Effector CD8-positive, alpha-beta T cell (primary cell): ENCODE measurements around the gene KLF17.
"Not testable (repeated sequence)": the region's sequence is repeated elsewhere in the genome, so short reads cannot be mapped to it uniquely, and the experiment has no call there.

Experiments
- DNase-seq: peaks from one replicate; lab custom pipeline; 2025; lab: John Stamatoyannopoulos, UW

The KLF17 gene

DNA sequence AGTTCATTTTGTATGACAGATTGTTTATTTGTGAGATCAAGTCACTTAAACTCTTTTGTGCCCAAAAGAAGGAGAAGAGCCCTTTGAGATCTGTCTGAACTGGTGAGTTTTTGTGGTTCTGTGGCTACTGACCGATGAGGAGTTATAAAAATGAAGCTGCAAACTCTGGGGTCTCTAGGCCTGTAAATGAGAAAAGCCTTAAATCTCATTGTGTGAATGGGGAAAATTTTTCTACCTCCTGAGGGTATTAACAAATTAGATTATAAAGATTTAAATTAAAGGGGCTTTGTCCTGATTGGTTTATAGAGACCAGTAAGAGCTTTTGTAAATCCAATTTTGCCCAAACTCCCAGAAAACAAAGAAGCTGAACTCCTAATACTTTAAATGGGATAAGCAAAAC, 9.7 kb upstream of the KLF17 start:
- DNase-seq = no peak

DNA sequence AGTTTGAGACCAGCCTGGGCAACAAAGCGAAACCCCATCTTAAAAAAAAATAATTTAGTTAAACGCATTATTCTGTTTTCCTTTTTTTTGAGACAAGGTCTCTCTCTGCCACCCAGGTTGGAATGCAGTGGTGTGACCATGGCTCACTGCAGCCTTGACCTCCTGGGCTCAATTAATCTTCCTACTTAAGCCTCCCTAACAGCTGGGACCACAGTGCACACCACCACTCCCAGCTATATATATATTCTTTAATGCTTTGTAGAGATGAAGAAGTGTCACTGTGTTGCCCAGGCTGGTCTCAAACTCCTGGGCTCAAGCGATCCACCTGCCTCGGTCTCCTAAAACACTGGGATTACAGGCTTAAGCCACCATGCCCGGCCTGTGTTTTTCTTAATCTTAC, 7.7 kb upstream of the KLF17 start:
- no peak for DNase-seq

DNA sequence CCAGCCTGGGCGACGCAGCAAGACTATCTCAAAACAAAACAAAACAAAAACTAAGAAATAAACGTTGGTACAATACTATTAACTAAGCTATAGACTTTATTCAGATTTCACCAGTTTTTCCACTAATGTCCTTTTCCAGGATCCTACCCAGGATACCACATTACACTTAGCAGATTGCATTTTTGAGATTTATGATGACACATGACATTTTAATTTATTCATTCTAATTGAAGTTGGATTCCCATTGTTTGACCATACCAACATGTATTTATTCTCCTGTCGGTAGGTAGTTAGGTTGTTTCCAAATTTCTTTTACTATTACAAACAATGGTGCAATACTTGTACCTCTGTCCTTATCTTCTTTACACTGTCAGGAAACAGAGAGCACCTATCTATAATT, 6.8 kb upstream of the KLF17 start:
- DNase-seq = no peak

DNA sequence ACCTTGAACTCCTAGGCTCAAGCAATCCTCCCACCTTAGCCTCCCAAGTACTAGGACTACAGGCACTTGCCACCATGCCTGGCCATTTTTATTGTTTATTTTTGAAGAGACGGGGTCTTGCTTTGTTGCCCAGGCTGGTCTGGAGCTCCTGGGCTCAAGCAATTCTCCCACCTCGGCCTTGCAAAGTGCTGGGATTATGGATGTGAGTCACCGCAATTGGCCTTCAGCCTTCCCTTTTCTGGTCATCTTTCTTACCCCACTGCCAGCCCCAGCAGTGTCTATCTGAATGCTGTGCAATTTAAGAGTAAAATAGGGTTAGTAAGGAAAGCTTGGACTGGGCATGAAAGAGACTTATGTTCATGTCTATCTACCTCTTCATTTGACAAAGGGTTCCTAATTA, 6.1 kb upstream of the KLF17 start:
- no peak for DNase-seq

DNA sequence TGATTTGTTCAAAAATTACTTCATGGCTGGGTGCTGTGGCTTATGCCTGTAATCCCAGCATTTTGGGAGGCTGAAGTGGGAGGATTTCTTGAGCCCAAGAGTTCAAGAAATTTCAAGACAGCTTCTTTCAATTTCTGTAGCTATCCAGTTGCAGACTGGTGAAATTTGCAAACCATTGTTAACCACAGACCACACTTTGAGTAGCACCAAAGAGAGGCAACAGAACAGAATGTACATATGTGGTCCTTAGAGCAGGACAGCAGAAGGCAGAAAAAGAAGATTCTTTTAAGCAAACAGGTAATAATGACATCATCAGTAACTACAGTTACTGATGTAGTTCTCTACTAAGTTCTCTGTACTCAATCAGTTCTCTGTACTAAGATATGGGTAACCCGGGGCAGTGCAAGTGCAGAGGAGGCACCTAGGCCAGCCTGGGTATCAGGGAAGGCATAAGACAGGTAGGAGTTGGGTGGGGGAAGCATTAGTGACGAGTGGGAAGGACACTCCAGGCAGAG, 5.5 kb upstream of the KLF17 start:
- DNase-seq = no peak

DNA sequence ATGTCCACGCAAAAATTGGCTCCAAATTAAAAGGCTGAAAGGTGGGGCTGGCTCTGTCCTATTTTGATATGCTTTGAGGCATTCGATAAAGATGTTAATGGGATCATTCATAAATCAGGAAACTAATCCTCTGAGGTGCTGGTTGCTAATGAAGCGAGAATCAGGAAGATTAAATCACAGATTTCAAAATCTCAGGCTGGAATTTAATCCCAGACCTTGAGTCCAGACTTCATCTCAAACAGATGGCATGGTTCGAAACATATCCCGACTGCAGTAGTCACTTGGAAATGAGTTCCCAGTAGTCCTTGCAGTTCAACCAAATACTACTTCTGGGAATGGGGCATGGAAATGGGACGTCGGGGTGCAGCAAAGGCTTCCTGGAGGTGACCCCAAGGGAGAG, 4.5 kb upstream of the KLF17 start:
- DNase-seq = no peak

DNA sequence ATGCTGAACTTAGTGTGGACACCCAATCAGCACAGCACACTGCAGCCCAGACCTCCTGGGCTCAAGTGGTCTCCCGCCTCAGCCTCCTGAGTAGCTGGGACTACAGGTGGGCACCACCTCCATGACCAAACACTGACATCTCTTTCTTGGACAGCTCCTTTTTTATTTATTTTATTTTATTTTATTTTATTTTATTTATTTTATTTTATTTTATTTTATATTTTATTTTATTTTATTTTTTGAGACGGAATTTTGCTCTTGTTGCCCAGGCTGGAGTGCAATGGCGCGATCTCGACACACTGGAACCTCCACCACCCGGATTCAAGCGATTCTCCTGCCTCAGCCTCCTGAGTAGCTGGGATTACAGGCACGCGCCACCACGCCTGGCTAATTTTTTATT, 1.3 kb upstream of the KLF17 start:
- not testable (repeated sequence) for DNase-seq

DNA sequence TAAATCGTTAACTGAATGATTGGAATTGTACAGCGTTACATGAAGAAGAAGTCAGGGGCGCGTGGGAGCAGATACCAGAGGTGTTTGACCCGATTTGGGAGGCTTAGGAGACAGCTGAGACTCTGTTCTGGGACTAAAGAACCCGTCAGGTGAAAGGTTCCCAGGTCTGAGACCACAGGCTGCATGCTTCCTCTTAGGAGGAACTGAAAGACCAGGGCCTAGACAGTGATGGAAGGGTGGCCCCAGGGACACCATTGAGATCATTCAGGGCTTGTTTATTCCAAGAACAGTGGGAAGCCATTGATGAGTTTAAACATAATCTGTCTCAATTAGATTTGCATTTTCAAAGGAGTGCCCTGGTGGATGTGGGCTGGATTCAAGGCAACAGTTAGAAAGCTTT, 904 bp downstream of the KLF17 start:
- no peak for DNase-seq

DNA sequence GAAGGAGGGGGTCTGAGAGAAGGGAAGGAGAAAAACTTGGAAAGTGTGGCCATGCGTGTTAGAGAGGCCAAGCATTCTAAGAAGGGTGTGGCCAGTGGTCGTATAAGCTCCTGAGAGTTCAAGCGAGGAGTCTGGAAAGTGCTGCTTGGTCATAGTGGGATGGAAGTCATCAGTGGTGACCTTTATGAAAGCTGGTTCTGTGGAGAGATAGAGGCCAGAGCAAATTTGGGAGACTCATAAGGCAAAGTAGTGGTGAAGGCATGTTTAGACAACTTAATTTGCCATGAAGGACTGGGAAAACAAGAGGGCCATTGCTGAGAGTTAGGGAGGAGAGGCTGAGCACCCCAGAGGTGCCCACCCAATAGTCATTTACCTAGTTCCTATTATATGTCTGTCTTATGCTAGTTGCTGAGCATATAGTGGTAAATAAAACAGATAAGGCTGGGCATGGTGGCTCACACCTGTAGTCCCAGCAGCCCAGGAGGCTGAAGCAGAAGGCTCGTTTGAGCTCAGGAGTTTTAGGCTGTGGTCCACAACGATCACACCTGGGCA, 1.9 kb downstream of the KLF17 start:
- DNase-seq = no peak

DNA sequence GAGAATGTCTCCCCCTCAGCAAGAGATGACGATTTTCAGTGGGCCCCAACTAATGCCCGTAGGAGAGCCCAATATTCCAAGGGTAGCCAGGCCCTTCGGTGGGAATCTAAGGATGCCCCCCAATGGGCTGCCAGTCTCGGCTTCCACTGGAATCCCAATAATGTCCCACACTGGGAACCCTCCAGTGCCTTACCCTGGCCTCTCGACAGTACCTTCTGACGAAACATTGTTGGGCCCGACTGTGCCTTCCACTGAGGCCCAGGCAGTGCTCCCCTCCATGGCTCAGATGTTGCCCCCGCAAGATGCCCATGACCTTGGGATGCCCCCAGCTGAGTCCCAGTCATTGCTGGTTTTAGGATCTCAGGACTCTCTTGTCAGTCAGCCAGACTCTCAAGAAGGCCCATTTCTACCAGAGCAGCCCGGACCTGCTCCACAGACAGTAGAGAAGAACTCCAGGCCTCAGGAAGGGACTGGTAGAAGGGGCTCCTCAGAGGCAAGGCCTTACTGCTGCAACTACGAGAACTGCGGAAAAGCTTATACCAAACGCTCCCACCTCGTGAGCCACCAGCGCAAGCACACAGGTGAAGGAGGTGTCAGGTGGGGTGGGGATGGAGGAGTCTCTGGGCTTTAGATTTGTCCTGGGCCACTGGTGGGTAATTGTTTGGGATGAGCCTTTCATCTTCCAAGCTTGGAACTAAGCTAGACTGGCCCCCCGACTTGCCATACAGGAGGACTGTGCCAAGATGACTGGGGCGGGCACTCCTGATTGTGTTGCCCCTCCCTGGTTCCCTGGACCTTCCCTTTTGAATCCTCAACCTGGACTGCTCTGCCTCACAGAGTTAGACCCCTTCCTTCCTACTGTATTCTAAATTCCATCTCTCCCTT, 11.2 kb downstream of the KLF17 start:
- no peak for DNase-seq

DNA sequence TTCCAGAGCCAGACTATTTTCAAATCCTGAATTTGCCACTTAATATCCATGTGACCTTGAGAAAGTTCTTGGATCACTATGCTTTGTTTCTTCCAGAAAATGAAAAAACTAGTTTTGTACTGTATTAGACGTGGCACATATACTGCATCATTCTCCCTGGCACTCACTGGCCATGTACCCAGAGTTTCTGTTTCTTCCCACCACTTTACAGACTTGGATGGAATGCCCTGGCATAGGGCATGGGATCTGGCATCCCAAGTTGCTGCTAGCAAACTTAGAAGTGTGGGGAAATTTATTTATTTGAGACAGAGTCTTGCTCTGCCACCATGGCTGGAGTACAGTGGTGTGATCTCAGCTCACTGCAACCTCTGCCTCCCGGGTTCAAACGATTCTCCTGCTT, 12.8 kb downstream of the KLF17 start:
- no peak for DNase-seq

DNA sequence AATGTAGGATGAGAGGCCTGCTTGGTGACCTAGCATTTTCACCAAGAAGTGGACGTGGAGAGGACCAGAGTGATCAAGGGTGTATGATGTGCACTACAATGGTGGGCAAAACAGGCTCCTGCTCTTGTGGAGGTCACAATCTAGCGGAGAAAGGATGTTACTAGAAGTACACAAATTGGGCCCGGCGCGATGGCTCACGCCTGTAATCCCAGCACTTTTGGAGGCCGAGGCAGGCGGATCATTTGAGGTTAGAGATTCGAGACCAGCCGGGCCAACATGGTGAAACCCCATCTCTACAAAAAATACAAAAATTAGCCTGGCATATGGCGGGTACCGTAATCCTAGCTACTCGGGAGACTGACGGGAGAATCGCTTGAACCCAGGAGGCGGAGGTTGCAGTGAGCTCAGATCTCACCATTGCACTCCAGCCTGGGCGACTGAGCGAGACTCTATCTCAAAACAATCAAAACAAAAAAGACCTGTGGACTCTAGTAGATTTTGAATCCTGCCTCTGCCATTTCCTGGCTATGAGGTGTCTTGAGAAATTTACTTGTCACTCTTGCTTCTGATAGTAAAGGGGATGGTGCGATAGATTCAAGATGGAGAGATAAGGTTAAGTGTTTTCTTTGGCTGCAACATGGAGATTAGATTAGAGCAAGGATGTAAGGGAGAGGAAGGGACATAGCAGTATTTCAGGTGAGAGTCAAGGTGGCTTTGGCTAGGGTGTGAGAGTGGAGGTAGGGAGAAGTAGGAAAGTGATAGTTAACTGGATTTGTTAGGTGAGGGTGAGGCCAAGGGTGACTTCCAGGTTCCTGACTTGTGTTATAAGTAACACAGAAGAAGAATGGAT, 15.7 kb downstream of the KLF17 start:
- no peak for DNase-seq

DNA sequence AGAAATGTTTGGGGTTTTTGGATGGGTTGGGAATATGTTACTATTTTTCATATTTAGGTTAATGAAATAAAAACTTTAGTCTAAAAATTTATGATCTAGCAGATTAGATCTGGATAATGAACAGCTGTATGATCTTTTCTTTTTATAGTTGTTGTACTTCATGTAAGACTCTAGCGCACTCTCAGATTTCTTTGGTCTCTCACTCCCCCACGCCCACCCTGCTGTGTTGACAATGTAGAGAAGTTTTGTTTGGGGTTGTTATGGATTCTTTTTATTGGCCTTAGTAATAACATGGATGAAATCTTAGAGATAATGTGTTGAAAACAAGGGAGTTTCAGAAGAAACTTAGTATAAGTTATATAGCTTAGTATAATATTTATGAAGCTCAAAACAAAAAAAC, 17.3 kb downstream of the KLF17 start:
- no peak for DNase-seq

DNA sequence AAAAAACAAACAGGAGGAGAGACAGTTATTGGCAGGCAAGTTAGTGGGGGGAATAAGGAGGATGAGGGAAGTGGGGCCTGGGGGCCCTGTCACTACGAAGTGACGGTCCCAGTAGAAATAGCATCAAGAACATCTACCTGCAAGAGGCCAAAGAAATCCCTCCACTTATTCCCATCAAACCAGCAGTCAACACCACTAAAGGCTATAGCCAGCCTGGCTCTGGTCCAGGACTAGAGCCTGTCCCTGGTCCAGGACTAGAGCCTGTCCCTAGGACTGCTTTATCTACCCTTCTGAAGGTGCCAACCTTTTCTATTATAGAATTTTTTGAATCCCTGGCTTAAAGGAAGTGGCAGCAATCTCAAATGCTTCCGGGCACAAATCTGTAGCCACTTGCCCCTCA, 19.6 kb downstream of the KLF17 start:
- no peak for DNase-seq

DNA sequence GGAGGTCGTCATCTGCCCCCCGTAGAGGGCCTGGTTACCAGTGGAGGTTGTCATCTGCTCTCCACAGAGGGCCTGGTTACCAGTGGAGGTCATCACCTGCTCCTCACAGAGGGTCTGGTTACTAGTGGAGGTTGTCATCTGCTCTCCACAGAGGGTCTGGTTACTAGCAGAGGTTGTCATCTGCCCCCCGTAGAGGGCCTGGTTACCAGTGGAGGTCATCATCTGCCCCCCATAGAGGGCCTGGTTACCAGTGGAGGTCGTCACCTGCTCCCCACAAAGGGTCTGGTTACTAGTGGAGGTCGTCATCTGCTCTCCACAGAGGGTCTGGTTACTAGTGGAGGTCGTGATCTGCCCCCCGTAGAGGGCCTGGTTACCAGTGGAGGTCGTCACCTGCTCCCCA, 20.9 kb downstream of the KLF17 start:
- not testable (repeated sequence) for DNase-seq

DNA sequence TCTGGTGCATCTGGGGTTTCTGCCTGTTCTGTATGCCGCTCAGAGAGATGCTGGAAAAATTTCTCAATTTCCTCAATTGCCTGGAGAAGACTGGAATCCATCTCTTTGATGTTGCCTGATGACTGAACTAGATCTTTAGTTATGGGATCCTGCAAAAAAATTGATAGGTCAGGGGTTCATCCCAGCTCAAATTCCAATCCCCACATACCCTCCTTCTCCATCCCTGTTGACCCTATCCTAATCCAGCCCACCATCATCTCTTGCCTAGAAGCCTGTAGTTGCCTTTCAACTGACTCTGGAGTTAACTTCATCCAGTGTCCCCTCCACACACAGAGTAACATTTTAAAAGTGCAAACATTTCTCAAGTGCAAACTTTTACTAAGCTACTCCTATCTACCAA, 22.9 kb downstream of the KLF17 start, which contains the start of gene KLF18:
Gene KLF18 (minus strand): TSS at position 101 of the 400 bp plus-strand sequence. CDS start 0 bp downstream, at position 101.
- DNase-seq = no peak

DNA sequence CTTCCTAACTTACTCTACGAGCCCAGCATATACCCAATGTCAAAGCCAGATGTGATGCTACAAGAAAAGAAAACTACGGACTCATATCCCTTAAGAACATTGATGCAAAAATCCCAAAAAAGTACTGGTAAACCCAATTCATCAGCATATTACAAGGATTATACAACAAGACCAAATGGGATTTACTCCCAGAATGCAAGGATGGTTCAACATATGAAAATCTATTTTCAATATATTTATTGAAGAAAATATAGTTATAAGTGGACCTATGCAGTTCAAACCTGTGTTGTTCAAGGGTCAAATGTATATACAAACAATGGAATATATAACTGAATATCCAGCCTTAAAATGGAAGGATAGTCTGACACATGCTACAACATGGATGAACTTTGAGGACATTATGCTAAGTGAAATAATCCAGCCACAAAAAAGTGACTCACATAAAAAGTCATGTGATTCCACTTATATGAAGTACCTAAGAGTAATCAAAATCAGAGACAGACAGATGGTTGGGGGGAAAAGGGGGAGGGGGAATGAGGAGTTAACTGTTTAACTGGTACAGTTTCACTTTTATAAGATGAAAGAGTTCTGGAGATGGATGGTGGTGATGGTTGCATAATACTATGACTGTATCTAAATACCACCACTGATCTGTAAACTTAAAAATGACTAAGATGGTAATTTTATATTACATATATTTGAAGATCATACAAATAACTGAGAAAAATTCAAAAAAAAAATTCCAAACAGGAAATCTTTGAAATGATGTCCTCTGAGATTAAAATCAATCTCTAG, 26.5 kb downstream of the KLF17 start:
- DNase-seq = no peak

DNA sequence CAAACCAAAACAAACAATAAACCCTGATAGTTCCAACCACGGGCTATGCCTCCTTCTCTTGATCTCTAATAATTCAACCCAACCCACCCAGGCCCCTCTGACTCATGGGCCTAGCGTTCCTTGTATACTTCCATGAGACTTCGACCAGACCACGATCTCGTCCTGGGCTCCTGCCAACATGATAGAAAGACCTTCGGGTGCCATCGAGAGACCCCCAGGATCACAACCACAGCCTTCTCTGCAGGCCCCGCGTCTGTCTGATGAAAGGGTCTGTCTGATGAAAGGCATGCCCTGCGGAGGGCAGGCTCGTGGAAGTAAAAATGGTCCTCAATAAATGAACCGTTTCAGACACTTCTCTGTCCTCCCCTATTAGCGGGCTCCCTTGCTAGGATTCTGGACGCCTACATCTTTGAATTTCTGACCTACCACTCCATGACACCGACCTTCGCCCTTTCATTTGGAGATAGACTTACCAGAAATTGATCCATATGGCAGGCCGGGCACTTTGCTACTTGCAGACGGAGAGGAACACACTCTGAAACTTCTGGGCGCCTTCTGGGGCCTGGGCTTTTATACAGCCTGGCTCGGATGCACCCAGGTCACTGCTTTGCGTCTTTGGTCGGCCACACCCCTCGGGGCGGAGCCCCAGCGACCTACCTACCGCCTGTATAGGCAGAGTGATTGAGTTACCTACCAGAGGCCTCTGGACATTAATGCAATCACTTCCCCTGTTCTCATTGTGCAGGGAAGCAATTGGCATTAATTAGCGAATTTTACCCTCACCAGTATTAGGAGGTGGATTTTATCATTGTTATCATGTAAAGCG, 28.1 kb downstream of the KLF17 start:
- DNase-seq = no peak

DNA sequence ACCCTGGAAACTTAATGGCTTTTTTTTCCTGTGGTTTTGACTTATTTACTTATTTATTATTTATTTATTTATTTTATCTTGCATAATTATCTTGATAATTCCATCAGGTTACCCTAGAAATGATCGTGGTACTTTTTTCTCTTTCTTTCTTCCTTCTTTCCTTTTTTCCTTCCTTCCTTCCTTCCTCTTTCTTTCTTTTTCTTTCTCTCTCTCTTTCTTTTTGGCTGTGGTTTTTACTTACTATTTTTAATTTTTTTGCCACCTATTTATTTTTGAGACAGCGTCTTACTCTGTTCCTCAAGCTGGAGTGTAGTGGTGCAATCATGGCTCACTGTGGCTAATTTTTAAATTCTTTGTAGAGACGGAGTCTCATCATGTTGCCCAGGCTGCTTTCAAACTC, 29.0 kb downstream of the KLF17 start:
- no peak for DNase-seq

DNA sequence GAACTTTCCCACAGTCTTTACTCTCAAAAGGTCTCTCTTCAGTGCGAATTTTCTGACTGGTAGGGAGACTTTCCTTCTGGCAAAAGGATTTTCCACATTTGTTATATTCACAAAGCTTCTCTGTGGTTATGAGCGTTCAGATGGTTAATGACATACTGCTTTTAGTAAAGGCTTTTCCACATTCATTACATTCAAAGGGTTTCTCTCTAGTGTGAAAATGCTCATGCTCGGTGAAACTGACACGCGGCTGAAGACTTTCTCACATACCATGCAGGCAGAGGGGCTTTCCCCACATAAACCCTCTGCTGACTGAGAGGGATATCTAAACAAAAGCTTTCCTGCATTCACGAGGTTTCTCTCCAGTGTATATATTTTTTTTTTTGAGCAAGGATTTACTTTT, 32.7 kb downstream of the KLF17 start:
- no peak for DNase-seq

DNA sequence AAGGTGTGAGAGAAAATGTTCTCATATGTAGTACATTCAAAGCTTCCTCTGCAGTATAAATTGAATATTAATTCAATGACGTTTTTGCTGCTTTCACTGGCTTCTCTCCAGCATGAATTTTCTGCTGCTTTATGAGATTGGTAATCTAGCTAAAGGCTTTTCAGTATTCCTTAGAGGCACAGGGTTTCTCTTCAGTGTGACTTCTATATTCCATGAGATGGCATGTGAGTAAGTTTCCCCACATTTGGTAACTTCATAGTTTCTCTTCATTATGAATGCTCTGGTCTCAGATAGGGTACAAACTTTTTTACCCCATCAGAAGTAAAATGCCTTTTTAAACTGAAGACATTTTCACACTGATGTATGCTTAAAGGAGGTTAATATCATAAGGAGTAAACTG, 33.2 kb downstream of the KLF17 start:
- DNase-seq = no peak
